GM18526 (cell line): ENCODE data around the gene WNT2B.

Source experiments
- POLR2A ChIP-seq: IDR thresholded peaks from 3 replicates; pipeline ENCODE4 v1.6.1; 2011; ENCODE audit not compliant: insufficient read length; ENCODE audit errors: extremely low read depth

Gene WNT2B

DNA sequence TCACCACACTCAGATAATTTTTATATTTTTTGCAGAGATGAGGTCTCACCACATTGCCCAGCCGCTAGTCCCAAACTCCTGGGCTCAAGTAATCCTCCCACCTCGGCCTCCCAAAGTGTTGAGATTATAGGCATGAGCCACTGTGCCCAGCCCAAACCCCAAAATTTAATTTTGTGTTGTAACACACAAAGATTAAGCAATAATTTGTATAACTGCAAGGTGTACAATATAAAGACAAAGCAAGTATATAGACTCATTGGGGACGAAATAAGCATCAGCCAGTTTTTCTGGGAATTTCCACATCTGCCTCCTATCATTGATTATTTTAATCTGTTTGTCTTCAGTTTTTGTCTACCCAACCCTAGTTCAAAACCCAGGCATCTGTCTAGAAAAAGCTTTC, 67.5 kb downstream of the WNT2B start:
- TF ChIP-seq POLR2A: no peak
